Dedifferentiated amniotic fluid mesenchymal stem cell (primary cell): ENCODE data around the gene ZFR2.
"Not testable (repeated sequence)": the region's sequence is repeated elsewhere in the genome, so short reads cannot be mapped to it uniquely, and the experiment has no call there.

Experiments used
- DNase-seq: peaks from one replicate; pipeline ENCODE4 v3.0.0-alpha.2; 2016; ENCODE audit errors: extremely low spot score

The ZFR2 gene

DNA sequence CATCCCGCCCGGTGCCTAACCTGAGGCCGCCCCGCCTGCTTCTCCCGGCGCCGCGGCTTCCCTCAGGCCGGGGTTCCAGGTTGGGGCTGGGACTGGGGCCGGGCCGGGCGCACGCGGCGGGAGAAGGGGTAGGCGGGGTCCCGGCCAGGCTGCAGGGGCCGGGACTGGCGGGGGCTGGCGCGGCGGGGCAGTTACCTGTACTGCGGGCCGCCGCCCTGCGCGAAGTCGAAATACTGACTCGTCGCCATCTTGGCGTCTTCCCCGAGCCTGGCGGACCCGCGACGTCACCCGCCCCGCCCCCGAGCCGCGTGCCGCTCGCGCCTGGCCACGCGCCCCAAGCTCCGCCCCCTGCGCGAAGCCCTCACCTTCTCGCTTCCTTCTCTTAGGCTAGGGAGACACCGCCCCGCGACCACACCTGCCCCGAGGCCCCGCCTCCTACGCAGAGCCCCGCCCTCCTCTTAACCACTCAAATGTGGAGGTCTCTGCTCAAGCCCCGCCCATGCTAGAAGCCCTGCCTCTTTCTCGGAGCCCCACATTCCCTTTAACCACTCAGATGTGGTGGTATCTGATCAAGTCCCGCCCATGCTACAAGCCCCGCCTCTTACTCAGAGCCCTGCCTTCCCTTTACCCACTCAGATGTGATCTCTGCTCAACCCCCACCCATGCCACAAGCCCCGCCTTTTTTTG is at the start of gene ZFR2:
Gene ZFR2 (minus strand): TSS at position 269 of the 687 bp plus-strand sequence. CDS start 21 bp downstream, at position 248.
- DNase-seq, result no peak

DNA sequence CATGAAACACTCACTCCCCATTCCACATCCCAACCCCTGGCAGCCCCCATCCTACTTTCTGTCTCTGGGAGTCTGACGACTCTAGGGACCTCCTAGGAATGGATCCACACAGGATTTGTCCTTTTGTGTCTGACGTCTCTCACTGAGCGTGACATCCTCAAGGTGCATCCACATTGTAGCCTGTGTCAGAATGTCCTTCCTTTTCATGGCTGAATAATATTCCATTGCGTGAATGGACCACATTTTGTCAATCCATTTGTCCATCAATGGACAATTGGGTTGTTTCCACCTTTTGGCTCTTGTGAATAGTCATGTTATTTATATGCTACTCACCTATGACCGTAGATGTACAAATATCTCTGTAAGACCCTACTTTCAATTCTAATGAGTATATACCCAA is 47.2 kb upstream of the ZFR2 start:
- no peak for DNase-seq

DNA sequence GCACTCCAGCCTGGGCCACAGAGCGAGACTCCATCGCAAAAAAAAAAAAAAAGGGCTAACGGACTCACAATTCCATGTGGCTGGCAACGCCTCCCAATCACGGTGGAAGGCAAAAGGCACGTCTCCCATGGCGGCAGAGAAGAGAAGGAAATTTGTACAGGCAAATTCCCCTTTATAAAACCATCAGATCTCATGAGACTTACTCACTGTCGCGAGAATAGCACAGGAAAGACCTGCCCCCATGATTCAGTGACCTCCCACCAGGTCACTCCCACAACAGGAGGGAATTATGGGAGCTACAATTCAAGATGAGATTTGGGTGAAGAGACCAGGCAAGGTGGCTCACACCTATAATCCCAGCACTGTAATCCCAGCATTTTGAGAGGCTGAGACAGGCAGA is 45.4 kb upstream of the ZFR2 start:
- no peak for DNase-seq

DNA sequence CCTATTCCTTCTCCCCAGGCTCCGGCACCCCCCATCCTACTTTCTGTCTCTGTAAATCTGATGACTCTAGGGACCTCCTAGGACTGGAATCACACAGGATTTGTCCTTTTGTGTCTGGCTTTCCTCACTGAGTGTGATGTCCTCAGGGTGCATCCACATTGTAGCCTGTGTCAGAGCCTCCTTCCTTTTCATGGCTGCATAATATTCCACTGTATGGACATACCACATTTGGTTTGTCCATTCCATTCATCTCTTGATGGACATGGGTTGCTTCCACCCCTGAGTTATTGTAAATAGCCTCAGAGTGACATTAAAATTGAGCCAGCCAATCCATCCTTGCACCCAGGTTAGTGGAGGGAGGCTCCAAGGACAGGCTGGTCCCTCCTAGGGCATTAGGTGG is 41.3 kb upstream of the ZFR2 start:
- no peak for DNase-seq

DNA sequence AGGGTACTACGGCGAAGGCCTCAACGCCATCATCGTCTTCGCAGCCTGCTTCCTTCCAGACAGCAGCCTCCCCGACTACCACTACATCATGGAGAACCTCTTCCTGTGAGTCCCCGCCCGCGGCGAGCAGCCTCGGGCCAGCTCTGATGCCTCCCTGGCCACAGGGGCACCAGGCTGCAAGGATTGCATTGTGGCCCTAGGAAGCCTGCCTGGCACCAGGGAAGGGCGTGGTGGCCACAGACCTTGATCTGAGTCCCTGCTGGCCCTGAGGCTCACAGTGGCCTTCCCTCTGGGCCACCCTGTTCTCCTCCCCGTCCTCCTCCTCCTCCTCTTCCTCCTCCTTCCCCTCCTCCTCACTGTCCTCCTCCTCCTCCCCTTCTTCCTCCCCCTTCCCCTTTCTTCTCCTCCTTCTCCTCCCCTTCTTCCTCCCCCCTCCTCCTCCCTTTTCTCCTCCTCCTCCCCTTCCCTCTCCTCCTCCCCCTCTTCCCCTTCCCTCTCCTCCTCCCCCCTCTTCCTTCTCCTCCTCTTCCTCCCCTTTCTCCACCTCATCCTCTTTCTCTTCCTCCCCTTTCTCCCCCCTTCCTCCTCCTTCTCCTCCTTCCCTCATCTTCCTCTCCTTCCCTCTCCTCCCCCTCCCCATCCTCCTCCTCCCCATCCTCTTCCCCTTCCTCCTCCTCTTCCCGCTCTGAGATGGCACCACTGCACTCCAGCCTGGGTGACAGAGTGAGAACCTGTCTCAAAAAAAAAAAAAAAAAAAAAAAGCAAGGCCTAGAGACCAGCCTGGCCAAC is 39.6 kb upstream of the ZFR2 start:
- DNase-seq, result no peak

DNA sequence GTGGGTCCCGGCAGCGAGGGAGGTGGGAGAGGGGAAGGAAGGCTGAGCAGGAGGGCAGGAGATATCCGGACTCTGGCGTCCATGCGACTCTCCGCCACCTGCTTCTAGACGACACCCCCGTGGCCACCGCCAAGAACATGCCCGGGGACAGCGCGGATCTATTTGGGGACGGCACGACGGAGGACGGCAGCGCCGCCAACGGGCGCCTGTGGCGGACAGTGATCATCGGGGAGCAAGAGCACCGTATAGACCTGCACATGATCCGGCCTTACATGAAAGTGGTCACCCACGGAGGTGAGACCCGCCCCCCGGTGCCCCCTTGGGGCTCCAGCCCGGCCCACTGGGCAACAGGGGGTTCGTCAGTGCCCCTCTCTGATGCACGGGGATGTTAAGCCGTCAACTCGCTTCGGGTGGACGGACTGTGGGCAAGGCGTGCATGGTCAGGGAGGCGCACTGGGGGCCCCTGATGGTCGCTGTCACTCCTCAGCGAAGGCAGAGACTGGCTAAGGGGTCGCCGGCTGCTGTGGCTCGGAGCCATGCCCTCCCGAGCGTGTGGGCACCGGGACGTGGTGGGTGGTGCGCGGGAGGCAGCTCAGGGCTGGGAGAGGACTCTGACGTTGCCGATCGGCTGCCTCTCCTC is 38.9 kb upstream of the ZFR2 start:
- DNase-seq, result no peak

DNA sequence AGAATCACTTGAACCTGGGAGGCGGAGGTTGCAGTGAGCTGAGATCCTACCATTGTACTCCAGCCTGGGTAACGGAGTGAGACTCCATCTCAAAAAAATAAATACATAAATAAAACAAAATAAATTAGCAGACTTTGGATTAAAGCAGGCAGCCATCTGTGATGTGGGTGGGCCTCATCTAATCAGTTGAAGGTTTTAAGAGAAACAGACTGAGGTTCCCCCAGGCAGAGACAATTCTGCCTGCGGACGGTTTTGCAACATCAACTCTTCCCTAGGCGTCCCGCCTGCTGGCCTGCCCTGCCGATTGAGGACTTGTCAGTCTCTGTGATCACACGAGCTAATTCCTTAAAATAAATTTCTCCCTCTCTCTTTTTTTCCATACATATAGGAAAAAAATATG is 35.4 kb upstream of the ZFR2 start:
- DNase-seq, result no peak

DNA sequence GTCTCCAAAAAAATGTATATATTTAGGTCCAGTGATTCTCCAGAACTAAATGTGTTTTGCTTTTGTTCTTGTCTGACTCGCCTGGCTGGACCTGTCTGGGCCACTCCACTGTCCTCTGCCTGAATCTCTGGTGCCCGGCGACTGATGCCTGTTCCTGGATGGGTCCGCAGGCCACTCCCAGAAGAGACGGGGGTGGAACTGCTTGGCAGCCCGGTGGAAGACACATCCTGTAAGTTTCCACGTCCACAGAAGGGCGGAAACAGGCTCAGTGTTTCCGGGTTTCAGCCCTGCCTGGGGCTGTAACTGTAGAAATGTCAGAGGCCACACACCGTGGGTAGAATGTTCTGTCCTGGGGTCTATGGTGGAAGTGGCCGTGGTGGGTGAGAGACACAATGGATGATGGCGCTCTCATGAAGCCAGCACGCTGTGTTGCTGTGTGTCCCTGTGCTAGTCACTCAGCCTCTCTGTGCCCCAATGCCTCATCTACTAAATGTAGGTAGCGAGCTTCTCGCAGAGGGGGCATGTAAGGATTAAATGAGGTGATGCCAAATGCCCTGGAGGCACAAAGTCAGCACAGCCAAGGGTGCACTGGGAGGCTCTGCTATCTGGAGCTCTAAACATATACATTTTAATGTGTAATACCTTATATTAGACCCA is 33.6 kb upstream of the ZFR2 start:
- no peak for DNase-seq

DNA sequence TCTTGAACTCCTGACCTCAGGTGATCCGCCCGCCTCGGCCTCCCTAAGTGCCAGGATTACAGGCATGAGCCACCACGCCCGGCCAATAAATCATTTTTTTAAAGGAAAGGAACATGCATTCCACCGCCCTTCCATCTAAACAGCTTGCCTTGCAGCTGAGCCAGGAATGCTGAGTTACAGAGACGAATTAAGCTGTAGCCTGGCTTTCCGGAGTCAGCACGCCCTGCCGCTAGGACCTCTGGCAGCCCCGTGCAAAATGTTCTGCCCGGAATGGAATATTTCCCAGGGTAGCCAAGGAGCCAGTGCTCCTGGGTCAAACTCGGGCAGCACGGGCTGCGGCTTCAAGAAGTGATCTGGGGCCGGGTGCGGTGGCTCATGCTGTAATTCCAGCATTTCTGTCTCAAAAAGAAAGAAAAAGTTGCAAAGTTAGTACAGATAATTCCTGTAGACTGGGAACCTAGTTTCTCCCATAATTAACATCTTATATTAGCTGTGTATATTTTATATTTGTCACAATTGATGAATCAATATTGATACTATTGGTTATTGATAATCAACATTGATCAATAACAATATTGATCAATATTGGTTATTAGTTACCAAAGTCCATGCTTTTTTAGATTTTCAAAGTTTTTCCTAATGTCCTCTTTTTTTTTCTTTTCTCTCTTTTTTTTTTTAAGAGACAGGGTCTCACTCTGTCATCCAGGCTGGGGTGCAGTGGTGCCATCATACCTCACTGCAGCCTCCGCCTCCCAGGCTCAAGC is 30.9 kb upstream of the ZFR2 start:
- DNase-seq, result no peak

DNA sequence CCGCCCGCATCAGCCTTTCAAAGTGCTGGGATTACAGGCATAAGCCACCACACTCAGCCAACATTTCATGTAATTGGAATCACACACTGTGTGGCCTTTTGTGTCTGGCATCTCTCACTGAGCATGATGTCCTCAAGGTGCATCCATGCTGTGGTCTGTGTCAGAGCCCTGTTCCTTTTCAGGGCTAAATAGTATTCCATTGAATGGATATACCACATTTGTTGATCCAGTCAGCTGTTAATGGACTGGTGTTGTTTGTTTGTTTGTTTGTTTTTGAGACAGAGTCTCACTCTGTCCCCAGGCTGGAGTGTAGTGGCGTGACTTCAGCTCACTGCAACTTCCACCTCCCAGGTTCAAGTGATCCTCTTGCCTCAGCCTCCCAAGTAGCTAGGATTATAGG is 29.6 kb upstream of the ZFR2 start:
- DNase-seq, result no peak

DNA sequence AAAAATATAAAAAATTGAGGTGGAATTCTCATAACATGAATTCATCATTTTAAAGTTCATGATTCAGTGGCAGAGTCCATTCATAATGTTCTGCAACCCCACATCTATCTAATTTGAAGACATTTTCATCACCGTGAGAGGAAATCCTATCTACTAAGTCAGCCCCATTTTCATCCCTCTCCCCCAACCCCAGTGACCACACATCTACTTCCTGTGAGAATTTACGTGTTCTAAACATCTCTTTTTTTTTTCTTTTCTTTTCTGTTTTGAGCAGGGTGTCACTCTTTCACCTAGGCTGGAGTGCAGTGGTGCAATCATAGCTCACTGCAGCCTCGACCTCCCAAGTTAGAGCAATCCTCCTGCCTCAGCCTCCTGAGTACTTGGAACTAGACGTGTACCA is 29.1 kb upstream of the ZFR2 start:
- no peak for DNase-seq

DNA sequence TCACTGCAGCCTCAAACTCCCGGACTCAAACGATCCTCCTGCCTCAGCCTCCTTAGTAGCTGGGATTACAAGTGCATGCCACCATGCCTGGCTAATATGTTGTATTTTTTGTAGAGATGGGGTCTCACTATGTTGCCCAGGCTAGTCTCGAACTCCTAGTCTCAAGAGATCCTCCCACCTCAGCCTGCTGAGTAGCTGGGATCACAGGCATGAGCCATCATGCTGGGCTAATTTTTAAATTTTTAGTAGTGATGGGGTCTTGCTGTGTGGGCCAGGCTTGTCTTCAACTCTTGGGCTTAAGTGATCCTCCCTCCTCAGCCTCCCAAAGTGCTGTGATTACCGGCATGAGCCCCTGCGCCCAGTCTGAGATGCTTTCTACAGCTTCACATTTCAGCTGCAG is 26.9 kb upstream of the ZFR2 start:
- no peak for DNase-seq

DNA sequence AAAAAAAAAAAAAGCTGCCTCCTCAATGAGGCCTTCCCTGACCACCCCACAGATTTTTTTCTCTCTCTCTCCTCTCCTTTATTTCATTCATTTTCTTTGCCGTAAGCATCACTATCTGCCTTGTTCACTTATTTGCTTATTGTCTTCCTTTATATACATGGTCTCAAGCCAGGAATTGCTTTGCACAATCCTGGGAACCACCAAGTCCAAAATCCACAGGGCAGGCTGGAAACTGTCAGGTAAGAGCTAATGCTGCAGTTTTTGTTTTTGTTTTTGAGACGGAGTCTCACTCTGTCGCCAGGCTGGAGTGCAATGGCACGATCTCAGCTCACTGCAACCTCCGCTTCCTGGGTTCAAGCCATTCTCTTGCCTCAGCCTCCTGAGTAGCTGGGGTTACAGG is 26.1 kb upstream of the ZFR2 start:
- DNase-seq, result not testable (repeated sequence)

DNA sequence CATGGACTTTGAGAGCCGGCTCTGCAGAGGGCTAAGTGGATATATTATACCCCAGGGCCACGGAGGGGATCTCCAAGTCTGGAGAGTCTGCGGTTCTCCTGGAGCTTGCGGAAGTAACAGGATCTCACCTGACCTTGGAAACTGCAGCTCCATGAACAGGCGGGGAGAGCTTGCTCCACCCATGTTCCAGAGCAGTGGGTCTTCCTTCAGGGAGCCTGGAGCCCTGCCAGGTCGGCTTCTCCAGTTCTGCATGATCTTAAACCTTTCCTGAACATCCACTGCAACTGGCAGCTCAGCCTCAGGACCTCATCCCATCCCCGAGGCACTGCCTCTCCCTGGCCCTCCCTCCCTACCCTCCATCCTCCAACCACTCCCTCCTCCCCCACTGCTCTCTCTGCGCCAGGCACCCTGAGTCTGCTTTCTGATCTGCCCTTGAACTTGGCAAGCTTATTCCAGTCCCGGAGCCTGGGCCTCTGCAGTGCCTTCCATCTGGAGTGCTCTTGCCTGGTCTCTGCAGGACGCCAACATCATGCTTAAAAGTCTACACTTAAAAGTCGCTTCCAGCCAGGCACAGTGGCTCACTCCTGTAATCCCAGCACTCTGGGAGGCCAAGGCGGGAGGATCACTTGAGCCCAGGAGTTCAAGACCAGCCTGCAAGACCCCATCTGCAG is 24.8 kb upstream of the ZFR2 start:
- DNase-seq, result no peak

DNA sequence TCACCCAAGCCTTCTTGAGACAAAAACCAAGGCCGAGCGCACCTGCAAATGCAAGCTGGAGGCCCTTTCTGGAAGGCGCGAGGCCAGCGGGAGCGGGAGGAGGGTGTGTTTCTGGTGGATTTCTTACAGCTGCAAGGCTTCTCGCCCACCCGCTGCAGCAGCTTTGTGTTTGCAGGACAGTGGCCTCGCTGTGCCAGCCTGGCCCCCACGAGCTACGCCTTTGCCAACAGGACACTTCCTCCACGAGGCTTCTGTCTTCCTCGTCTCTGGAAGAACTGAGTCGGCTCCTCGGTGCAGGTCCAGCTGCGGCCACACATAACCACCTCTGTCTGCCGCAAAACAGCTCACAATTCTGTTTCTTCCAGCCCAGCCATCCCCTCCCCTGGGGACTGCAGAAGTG is 21.8 kb upstream of the ZFR2 start:
- DNase-seq, result no peak

DNA sequence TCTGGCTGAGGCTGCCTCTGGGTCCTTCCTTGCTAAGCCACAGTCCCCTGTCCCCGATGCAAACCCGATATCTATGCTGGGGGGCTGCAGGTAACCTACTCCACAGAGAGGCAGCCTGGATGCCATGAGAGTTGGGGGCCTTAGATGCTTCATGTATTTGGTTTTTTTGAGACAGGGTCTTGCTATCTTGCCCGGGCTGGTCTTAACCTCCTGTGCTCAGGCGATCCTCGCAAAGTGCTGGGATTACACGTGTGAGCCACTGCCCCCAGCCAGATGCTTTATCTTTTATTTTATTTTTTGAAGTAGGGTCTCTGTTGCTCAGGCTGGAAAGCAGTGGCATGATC is 13.2 kb upstream of the ZFR2 start:
- no peak for DNase-seq

DNA sequence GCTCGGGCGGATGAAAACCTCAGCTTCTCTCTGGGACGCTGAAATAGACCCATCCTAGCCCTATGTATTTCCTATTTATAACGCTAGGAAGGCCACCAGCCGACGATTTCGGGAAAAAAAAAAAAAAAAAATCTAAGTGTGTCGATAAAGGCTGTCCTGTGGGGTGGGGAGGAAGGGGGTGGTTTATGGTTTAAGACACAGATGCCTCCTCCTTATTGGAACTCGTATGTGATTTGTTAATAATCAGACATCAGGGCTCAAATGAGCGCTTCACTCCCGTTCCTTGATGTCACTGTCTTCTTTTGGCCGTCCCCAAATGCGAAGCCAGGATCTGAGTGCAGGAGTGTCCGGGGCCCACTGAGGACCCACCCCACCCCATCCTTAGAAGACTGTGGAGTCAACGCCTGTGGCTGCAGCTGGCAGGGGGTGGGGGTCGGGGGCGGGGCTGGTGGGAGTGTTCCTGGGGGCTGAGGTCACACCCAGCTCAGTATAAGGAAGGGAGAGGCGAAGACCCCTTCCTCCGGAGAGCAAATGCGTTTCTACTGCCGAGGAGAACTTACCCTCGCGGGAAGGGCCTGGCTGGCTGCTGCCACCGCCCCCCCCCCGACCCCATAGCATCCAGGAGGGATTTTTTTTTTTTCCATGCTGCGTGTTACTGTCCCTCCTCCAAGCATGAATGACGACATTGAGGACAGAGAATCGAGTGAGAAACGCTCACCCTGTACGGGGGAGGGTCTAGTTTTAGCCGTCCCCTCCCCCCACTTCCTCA is 12.6 kb upstream of the ZFR2 start:
- no peak for DNase-seq

DNA sequence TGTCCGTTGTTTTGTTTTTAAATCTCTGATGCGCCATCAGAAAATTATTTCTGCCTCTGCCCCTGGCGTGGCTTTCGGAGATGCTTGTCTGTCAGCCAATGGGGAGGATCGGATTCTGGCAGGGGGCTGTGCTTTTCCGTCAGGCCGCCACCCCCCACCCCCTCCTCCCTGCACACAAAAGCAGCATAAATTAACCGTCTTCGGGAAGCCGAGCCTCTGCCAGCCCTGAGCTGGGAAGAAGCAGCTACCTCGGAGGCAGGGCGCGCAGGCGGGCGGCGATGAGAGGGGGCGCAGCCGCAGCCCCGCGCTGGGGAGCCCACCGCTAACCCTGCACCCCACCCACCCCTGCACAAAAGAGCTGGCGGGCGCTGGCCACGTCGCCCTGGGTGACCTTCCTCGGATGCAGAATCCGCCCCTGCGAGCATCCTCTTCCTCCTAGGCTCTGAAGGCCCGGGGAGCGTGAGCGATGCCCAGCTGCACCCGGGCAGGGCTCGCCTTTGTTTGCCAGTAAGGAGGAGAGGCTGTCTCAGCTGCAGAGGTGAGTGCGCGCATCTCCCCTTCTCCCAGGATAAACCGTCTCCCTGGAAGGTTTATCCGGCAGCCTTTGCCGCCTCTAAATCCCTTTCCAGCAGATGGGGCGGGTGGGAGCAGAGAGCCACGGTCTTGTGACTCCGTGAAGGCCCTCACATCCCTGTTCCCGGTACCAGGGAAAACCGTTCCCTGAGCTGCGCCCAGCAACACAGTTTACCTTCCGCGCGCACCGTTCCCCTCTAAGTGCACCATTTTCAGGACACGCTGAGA is 11.8 kb upstream of the ZFR2 start, which contains the start of gene ATCAY:
Gene ATCAY (plus strand): TSS at position 215 of the 801 bp plus-strand sequence. CDS start 5,083 bp downstream, outside the sequence.
- DNase-seq, result no peak

DNA sequence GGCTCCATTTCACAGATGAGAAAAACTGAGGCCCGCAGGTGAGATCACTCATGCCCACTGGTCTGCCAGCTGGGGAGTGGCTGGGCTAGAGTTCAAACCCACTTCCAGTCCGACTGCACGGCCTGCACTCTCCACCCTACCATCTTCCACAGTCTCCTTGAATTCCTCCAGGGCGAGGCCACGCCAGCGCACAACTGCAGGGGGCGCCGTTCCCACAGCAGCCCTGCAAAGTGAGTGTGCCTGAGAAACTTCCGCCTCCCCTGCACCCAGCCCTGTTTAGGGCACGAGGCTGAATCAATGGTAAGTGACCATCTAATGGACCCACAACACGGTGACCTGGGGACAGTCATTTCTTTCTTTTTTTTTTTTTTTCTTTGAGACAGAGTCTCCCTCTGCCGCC is 10.8 kb upstream of the ZFR2 start:
- no peak for DNase-seq

DNA sequence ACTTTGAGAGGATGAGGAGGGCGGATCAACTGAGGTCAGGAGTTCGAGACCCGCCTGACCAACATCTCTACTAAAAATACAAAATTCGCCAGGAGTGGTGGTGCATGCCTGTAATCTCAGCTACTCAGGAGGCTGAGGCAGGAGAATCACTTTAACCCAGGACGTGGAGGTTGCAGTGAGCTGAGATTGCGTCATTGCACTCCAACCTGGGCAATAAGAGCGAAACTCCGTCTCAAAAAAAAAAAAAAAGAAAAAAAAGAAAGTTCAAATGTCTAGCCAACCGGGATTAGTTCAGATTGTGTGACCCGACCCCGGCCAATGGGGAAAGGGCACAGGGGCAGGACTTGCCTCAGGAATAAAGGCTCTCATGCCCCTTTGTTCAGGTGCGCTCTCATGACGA is 5.9 kb upstream of the ZFR2 start:
- DNase-seq, result not testable (repeated sequence)
